Prostate gland (tissue), 2 donors: ENCODE measurements around the gene CCDC97.

ENCODE experiments used
- POLR2AphosphoS5 ChIP-seq: sonication (generic); formaldehyde crosslinking; IDR thresholded peaks from one replicate; pipeline ENCODE4 v1.6.1; 2017; ENCODE audit warnings: antibody characterized with exemption
- TF ChIP-seq, protein P1 (sequence below), 4 experiments: fragments of 200-600 bp in 2 of 4; fragments of 450-650 bp in 2 of 4; sonication (generic) in 2 of 4; IDR thresholded peaks; 1 replicate in 3 of 4; 2 replicates in 1 of 4; pipeline ENCODE4 v1.5.1; 2016 to 2019; ENCODE audit warnings: antibody characterized with exemption in 4 of 4, mild to moderate bottlenecking in 2 of 4, moderate library complexity in 2 of 4

GRCh38 chr19:41364524-41365391, 54.8 kb downstream of the CCDC97 start:
- TF ChIP-seq, protein P1, sequence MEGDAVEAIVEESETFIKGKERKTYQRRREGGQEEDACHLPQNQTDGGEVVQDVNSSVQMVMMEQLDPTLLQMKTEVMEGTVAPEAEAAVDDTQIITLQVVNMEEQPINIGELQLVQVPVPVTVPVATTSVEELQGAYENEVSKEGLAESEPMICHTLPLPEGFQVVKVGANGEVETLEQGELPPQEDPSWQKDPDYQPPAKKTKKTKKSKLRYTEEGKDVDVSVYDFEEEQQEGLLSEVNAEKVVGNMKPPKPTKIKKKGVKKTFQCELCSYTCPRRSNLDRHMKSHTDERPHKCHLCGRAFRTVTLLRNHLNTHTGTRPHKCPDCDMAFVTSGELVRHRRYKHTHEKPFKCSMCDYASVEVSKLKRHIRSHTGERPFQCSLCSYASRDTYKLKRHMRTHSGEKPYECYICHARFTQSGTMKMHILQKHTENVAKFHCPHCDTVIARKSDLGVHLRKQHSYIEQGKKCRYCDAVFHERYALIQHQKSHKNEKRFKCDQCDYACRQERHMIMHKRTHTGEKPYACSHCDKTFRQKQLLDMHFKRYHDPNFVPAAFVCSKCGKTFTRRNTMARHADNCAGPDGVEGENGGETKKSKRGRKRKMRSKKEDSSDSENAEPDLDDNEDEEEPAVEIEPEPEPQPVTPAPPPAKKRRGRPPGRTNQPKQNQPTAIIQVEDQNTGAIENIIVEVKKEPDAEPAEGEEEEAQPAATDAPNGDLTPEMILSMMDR (IDR thresholded peaks at IDR 0.05): no peak
- no peak for TF ChIP-seq POLR2AphosphoS5
